Neural progenitor cell (in vitro differentiated cells): ENCODE data around the gene ADTRP.

Experiments used
- EZH2phosphoT487 ChIP-seq: fragments of 200-600 bp; sonication (generic); IDR thresholded peaks from 2 replicates; pipeline ENCODE4 v1.6.1; 2017; ENCODE audit warnings: antibody characterized with exemption
- TF ChIP-seq, protein P1 (sequence below): fragments of 200-600 bp; sonication (generic); IDR thresholded peaks from 2 replicates; pipeline ENCODE4 v1.5.1; 2017; ENCODE audit warnings: antibody characterized with exemption, mild to moderate bottlenecking

DNA sequence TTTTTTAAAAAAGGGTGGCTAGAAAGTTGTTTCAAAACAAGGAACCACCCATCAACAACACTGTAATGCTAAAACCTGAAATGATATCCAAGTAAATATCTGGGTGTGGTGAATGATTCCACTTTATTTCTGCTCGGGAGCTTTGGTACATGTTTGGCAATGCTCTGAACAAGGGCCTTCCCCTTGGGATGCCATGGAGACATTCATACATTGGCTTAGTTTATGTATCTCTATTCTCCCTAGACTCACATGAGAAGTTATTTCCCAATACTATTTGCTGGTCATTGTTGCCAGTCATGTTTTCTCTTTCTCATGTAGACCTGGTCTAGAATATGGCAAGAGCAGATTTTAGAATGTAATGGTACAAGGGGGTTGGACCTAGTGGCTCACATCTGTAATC lies 22.9 kb downstream of the ADTRP start:
- TF ChIP-seq, protein P1, sequence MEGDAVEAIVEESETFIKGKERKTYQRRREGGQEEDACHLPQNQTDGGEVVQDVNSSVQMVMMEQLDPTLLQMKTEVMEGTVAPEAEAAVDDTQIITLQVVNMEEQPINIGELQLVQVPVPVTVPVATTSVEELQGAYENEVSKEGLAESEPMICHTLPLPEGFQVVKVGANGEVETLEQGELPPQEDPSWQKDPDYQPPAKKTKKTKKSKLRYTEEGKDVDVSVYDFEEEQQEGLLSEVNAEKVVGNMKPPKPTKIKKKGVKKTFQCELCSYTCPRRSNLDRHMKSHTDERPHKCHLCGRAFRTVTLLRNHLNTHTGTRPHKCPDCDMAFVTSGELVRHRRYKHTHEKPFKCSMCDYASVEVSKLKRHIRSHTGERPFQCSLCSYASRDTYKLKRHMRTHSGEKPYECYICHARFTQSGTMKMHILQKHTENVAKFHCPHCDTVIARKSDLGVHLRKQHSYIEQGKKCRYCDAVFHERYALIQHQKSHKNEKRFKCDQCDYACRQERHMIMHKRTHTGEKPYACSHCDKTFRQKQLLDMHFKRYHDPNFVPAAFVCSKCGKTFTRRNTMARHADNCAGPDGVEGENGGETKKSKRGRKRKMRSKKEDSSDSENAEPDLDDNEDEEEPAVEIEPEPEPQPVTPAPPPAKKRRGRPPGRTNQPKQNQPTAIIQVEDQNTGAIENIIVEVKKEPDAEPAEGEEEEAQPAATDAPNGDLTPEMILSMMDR = no peak
- TF ChIP-seq EZH2phosphoT487 = no peak
